GM18861 (cell line): ENCODE data around the gene SLC48A1.

Experiments
- ATAC-seq: cut with Tn5 transposase; IDR thresholded peaks from one replicate; pipeline ENCODE4 v1.9.1; 2021; ENCODE audit not compliant: unreplicated experiment

The SLC48A1 gene

DNA sequence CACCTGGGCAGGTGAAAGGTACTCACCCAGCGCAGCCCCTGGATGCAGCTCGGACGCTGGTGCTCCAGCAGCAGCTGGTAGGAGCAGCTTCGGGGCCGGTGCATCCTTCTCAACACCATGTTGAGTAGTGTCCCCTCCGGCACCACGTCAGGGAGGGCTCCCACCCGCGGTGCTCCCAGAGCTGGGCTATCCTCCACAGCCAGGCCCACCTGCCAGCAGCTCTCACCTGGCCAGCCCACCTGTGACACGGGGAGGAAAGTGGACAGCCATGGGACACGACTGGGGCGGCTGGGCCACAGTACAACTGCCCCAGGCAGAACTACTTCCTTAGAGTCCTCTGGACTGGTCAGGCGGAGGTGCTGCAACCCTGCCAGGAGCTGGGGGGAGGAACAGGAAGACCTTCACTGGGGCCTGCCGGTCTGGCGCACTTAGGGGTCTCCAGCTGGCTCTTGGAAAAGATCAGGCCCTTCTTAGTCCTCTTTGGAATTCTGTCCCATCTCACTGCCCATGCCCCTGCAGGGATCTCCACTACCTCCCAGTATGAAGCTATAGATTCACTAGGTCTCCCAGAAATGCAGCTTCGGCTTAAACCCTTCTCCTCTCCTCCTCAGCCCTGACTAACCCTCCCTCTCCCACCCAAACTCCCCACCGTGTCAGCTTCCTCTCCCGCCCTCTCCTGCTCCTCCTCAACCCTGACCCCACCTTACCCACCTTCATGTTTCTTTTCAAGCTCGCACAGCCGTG is 15.0 kb upstream of the SLC48A1 start:
- ATAC-seq: no peak

DNA sequence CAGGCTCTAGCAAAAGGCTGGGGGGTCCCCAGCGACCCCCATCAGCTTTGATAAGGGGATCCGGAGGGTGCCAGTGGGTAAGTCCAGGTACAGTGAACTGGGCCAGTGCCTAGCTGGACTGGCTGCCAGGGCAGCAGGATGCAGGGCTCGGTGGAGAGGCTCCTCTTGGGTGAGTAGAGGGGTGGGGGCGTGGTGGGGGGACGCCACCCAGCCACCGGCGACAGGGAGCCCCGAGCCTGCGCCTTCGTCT is 14.5 kb upstream of the SLC48A1 start:
- no peak for ATAC-seq

DNA sequence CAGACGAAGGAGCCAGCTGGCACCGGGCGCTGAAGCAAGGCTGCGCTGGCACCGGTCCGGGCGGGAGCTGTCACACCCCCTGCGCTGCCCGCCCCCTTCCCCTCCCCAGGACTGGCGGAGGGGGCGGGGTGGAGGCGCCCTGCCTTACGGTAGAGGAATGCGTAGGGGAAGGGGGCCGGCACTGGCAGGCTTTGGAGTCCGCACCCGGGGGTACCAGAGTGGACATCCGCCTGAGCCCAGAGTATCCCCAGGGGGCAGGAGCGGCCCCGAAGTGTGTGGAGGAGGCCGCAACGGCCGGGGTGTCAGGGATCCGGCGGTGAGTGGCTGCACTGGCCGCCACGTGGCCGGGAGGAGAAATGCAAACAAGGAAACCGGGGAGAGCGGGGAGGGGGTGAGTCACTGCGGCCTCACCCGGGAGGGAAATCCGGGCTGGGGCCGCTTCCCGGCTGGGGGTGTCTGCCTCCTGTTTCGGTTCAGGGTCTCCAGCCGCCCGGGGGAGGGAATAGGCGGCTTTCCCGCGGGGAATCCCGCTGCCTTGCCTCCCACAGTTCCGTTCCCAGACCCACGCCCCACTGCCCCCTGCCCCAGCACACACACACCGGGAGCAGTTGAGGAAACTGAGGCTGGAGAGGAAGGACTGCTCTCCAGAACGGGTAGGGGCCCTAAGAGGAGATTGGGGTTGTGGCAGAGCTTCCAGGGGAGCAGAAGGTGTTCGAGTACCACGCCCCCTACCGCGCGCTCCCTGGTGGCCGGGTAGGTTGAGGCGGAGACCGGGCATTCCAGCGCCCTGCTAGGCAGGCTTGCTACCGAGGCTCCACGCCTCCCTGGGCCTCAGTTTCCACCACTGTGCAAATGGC is 14.0 kb upstream of the SLC48A1 start, which contains the start of gene RAPGEF3:
Gene RAPGEF3, minus strand, starts transcription at position 47 of the 857 bp plus-strand sequence. CDS start 324 bp downstream, outside the sequence.
- peak; percentile 30 for ATAC-seq

DNA sequence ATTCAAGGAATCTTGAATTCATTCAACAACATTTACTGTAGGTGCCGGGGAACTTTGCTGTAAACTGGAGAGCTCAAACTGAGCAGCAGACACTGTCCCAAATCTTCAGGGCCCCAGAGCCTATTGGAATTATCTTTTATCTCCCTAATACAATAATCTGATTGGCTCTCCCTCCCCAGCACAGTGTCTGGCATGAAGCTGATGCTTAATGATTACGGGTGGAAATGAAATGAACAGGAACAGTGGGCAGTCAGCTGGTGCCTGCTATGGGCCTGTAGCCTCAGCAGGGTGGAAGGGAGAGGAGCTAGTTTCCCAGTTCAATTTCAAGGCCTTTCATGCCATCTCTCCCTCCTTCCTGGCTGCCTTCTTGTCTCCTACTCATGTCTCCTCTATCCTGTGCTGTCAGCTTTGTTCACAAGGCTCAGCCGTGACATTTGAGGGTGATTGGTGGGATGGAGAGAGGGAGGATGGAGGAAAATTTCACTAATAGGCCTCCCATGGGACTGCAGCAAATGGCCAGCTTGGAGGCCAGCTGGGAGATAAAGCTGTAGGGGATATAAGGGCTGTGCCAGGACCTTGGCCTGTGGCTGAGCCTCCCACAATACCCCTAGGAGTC is 10.1 kb upstream of the SLC48A1 start:
- ATAC-seq: no peak

DNA sequence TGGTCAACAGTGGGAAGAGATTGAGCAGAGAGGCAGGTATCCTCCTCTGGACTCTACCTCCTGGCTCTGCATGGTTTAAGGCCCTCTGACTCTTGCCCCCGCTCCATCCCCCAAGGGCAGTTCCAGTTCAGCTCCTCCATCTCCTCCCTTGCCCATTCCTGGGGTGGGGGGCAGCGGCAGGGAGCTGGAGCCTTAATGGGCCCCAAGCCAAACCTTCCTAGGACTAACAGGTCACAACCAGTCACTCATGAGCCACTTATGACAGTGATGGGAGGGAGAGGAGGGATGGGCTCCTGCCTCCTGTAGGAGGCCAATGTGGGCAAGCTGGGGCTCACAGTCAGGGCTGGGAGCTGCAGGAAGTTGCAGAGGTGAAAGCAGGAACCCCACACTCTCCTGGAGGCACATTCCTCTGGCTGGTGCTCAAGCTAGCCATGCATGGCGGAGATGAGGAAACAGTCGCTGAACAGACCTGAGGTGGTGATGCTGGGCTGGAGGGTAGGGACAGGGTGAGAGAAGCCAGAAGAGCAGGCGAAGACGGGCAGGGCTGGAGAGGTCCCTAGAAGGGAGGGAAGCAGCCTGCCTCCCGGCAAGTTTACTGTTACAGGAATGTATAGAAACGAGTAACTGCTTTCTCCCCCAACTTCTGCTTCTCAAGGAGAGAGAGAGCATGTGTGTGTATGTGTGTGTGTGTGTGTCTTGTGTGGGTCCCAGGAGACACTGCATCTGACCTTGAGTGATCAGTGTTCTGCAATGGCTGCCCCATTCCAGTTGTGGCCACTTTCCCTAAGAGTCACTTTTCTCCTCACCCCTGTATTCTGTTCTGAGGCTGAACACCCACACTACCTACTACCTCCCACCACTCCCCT is 9.3 kb upstream of the SLC48A1 start:
- no peak for ATAC-seq

DNA sequence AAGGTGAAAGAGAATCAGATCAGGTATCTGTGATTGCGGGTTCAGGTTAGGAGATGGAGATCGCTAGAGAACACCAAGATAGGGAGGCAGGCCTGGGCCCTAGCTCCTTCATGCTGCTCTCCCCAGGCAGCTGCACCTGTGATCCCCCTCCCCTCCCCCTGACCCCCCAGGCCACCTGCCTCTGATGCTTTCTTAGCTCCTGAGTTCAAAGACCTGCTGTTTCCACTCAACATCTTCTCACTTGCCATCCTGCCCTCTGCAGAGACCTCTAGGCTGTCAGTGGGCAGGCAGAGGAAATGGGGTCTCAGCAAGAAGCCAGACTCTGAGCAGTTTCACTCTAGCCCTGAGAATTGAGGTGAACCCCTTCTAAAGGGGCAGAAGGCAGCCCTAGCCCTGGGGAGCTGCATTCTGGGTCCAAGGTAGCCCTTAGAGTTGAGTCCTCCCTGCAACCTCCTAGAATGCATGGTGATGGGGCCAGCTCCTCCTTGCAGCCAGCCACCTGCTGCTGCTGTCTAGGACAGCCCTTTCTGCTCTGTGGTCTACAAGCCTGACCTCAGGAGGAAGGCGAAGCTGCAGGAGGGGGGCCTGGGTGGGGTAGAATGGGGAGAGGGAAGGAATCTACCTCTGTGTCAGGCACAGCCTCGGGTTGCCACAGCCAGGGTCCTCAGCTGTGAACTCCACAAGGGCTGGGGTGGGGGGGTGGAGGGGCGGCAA is 6.4 kb upstream of the SLC48A1 start:
- ATAC-seq: no peak

DNA sequence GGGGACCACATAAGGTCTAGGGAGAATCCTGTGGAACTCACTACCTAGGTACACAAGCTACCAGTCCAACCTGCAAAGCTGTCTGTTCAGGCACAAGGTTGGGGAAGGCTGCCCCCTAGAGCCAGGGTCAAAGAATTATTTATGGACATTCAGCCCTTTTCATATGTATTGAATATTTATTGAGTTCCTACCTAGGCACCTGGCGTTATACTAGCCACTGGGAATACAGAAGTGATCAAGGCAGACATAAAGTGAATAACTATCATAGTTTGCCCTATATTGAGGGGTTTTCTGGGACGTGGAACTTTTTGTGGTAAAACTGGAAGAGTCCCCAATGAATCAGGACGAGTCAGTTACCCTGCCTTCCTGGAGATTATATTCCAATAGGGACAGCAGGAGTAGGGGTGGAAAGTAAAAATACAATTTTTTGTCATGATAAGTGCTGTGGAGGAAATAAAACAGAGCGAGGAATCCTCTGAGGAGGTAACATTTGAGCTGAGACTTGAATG is 5.8 kb upstream of the SLC48A1 start:
- ATAC-seq: no peak

DNA sequence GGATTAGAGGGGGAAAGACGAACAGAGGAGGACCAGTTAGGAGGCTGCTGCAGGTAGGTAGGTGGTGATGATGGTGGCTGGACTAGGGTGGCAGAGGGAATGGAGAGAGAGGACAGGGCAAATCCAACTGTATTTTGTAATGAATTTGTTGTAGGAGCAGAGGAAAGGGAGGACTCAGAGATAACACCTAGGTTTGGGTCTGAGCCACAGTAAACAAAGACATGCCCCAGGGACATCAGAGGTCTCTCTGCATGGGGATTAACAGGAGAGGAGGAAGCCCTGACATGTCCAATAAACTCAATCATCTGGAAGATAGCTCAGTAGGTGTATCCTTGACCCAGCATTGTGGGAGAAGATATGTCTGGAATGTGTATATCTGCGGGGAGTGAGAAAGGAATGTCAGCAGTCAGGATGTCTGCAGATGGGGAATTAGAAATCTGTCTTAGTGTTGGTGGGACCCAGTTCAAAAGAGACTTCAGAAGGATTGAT is 4.7 kb upstream of the SLC48A1 start:
- ATAC-seq: no peak

DNA sequence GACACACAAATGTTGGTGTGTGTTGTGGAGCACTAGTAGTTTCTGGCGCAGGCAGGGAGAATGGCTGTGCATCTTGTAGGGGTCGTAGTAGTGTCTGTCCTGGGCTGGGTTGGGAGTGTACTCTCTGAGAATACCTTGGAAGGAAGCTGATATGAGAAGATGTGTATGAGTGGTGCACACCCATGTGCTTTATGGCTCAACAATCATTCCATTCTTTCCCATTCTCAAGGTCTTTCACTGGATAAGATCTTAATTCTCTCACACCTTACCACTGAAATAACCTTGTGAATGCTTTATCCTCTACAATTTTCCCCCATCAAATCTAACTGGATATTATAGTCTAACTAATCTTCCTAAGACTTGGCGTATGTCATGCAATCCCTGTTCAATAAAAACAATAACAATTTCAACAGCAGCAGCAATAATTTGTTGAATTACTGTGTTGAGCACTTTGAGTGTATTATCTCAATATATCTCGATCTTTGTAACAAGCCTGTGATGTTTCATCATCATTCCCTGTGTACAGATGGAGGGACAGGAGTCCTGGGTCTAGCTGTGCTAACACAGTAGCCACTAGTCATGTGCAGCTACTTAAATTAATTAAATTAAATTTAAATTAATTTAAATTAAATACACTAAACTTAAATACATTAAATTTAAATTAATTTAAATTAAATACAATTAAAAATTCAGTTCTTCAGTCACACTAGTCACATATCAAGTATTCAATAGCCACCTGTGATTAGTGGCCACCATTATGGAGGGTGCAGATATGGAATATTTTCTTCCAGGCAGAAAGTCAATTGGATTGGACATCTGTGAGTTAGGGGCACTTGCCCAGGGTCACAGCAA is 3.6 kb upstream of the SLC48A1 start:
- no peak for ATAC-seq

DNA sequence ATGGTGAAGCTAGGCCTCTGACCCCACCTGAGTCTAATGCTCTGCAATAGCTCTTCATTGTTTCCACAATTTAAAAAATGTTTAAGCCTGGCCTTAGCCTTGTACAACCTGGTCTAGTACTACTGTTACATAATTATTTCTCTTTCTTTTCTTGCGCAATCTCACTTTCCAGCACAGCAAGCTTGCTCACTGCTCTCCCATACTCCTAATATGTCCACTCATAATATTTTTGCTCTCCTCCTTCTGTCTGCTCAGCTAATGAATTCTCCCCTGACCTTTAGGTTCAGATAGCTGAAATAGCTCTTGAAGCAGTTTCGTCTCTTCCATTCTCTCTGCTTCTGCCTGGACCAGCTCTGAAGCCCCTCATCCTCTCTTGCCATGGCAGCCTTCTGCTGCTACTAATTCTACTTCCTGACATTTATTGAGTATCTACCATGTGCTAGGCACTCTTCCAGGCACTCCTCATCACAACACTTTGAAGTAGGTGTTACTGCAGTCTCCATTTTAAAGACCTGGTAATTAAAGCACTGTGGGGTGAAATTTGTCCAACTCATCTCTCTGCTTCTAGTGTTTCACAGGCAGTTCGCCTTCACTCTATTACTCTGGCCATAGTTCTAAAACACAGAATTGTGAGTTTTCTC is 2.8 kb upstream of the SLC48A1 start:
- ATAC-seq: no peak

DNA sequence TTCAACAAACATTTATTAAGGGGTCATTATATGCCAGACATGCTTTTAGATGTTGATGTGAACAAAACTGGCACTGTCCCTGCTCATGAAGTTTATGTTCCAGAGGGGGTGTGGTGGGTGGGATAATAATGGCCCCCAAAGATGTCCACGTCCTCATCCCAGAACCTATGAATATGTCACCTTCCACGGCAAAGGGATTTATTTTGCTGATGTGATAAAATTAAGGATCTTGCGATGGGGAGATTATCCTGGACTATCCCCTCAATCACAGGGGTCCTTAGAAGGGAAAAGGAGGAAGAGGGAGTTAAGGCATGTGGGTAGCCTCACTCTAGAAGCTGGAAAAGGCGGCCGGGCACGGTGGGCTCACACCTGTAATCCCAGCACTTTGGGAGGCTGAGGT is 1.7 kb upstream of the SLC48A1 start:
- no peak for ATAC-seq

DNA sequence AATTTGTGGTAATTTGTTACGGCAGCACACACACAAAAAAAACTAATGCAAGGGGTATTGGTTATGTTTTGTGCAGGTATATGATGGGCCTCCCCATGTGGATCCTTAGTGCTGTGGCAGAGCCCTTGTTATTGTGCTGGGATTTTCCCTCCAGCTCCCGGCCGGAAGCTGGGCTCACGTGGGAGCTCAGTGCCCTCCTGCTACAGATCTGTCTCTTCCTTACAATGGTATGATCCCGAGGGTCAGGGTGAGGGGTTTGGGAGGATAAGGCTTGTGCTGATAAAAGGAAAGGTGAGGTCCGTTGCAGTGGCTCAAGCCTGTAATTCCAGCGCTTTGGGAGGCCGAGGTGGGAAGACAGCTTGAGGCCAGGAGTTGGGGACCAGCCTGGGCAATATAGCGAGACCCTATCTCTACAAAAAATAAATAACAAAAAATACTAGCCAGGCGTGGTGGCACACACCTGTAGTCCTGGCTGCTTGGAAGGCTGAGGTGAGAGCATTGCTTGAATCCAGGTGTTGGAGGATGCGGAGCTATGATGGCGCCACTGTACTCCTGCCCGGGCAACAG is 861 bp upstream of the SLC48A1 start:
- no peak for ATAC-seq

DNA sequence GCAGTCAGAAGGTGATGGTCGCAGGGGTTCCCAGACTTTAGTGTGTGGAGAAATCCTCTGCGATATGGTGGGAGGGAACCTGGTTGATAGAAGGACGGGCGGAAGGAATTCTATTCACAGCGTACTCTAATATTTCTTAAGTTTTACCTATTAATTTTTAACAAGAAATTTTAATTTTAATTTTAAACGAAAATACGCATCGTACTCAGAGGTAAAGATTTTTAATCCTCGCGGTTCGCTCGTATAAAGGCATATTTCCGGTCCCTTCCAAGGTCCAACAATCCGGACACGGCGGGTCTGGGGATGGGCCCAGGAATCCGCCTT is 338 bp upstream of the SLC48A1 start:
- no peak for ATAC-seq

DNA sequence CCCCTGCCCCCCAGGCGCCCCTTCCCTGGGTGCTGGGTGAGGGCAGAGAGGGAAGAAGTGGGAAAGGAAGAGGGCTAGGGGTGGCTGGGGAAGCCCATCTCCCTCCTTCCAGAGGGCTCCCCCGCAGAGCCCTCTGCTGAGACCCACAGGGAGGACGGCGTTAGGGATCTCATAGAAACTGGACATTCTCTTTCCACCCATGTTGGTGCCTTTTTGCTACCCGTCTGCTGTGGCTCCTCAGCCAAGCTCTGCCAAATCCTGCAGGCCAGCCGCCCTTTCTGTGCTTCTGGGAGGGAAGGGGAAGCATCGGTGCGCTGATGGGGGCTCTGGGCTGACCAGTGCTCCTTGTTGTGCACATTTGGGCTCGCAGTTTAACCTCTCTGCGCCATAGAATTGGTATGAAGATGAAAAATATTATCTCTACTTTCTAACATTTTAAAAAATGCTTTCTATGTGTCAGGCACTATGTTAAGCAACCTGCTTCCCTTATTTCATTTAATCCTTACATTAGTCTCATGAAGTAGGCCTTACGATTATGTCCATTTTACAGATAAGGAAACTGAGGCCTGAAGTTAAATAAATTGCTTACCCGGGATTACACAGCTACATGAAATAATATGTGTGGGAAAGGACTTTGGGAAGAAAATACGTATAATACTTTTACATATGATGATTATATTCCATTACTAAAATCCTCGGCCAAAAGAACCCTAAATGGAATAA is 981 bp downstream of the SLC48A1 start:
- ATAC-seq: no peak

DNA sequence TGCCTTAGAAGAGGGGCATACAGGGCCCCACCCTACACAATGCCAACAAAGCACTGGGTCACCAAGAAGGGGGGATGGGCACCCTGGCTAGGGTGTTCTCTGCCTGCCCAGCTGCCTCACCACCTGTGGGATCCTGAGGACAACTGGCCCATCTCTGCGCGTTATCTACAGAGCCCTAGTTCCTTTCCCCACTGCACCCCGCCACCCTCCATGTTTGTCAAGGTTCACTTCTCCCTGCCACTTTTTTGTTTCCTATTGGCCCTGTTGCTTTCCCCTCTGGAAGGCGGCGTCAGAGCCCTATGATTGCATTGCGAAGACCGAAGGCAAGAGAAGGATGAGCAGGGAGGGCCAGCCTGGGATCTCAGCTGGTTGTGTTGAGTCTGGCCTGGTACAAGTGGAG is 1.6 kb downstream of the SLC48A1 start:
- no peak for ATAC-seq

DNA sequence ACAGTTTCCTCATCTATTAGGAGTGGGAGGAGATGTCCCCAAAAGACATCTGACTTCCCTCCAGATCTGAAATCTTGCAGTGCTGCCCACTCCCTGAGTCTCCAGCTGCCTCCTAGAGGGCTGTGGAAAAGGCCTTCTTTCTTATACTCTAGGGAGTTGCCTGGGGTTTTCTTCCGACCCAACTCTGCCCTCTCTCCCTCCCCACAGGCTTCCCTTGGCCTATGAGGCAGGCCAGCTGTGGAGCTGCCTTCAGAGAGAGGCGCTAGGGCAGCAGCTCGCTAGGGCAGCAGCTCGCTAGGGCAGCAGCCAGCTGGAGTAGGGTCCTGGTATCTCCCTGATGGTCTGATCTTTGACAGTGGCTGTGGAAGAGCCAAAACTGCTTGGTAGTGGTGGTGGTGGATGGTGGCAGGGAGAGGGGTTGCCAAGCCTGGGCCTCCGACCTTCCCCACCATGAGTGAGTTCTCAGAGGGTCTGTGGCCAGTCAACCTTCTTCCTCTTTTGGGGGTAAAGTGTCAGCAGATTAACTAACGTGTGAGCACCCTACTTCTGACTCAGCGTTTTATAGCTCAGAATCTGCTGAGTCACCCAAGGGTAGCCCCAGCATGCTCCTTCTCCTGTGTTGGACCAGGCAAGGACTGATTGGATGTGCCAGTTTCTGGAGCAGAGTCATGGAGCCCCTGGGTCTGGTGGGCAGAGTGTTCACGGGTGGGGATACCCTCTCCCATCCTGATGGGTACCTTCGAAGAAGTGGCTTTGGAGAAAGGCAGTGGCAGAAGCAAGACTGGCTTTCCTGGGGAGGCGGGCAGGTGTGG is 2.3 kb downstream of the SLC48A1 start:
- ATAC-seq: no peak
